Measurements from ENCODE around the gene DNAH2.

Gene DNAH2, protein sequence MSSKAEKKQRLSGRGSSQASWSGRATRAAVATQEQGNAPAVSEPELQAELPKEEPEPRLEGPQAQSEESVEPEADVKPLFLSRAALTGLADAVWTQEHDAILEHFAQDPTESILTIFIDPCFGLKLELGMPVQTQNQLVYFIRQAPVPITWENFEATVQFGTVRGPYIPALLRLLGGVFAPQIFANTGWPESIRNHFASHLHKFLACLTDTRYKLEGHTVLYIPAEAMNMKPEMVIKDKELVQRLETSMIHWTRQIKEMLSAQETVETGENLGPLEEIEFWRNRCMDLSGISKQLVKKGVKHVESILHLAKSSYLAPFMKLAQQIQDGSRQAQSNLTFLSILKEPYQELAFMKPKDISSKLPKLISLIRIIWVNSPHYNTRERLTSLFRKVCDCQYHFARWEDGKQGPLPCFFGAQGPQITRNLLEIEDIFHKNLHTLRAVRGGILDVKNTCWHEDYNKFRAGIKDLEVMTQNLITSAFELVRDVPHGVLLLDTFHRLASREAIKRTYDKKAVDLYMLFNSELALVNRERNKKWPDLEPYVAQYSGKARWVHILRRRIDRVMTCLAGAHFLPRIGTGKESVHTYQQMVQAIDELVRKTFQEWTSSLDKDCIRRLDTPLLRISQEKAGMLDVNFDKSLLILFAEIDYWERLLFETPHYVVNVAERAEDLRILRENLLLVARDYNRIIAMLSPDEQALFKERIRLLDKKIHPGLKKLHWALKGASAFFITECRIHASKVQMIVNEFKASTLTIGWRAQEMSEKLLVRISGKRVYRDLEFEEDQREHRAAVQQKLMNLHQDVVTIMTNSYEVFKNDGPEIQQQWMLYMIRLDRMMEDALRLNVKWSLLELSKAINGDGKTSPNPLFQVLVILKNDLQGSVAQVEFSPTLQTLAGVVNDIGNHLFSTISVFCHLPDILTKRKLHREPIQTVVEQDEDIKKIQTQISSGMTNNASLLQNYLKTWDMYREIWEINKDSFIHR (N-terminal part only)

DNA sequence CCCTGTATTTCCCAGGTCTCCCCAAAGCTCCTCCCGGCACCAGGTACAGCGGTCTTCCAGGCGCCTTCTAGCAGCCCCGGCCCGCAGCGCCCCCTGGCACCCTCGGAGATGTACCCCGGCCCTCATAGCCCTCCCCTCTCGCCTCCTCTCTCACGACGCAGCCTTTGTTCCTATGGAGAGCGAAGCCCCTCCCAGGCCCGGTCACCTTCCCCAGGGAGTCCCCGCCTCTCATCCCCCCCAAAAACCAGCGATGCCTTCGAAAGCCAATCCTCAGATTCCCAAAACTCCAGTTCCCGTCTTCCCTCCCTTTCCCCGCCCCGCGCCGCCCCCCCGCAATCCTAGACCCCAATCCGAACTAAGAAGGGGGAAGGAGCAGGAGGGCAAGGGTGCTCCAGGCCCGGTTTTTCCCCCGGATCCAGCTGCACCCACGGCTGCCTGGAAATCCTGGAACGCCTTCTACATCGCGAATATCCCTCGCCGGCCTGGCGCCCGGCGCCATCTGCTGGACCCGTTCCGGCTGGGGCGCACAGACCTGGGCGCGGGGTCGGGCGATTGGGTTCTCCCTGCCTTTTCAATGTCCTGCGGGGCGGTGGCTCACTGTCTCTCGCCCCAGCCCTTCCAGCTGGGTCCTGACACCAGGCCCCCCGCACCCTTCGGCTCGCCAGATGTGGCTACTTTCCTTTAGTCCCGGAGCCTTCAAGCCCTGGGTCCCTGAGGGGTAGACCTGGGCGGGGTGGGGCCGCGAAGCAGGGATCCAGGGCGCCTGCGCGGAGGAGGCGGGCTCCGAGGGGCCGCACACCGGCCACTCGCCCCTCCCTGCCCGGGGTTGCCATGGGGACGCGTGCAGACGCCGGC is at the start of gene DNAH2:
TSS of gene DNAH2 (plus strand) at position 844 of the 855 bp plus-strand sequence. CDS start 1,991 bp downstream, outside the sequence.
- DNase-seq (ENCODE audit: low read depth in 3 of 3), result peak; percentile 9 to 50 (median 17)

DNA sequence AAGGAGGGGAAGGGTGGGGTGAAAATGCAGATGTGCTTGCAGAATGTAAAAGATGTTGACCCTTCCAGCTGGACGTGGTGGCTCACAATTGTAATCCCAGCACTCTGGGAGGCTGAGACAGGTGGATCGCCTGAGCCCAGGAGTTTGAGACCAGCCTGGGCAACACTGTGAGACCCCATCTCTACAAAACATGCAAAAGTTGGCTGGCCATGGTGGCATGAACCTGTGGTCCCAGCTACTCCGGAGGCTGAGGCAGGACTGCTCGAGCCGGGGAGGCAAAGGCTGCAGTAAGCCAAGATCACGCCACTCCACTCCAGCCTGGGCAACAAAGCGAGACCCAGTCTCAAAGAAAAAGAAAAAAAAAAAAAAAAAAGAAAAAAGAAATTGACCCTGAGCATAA is 49.1 kb upstream of the DNAH2 start:
- DNase-seq (ENCODE audit: low read depth in 3 of 3), result no peak

DNA sequence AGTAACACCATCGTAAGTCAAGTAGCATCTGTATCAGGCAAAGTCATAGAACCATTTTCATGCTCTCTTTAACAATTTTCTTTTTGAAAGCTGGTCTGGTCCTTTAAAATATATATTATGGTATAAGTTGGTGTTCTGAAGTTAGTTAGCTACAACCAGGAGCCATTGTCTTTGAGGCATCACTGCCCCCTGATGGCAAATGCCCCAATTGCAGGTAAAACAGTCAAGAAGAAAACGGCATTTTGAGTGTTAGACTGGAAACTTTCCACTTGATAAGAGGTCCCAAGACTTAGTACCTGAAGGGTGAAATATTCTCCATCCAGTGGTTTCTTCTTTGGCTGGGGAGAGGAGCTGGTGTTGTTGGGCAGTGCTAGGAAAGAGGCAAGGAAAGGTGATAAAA is 44.3 kb upstream of the DNAH2 start:
- DNase-seq (ENCODE audit: low read depth in 3 of 3), result peak in 1 of 3 donors; percentile 20

DNA sequence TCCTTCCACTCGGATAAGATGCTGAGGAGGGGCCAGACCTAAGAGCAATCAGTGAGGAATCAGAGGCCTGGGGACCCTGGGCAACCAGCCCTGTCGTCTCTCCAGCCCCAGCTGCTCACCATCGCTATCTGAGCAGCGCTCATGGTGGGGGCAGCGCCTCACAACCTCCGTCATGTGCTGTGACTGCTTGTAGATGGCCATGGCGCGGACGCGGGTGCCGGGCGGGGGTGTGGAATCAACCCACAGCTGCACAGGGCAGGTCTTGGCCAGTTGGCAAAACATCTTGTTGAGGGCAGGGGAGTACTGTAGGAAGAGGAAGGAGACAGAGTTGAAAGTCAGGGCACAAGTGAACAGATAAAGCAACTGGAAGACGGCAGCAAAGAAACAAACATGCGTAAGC is 42.6 kb upstream of the DNAH2 start:
- no peak for DNase-seq (ENCODE audit: low read depth in 3 of 3)

DNA sequence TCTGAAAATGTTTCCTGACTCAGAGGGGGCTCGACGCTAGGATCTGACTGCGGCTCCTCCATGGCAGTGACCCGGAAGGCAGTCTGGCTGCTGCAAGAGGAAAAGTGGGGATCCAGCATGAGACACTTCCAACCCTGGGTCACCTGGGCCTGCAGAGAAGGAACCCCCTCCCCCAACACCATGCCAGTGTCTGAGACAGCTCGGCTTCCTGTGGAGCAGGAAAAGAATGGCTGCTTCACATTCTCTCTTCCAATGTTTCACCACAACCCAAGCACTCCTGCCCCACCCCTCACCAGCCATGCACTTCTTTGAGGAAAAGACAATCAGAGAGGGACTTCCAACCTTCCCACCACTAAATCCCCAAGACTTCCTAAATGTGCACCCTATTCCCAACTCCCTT is 41.0 kb upstream of the DNAH2 start:
- no peak for DNase-seq (ENCODE audit: low read depth in 3 of 3)

DNA sequence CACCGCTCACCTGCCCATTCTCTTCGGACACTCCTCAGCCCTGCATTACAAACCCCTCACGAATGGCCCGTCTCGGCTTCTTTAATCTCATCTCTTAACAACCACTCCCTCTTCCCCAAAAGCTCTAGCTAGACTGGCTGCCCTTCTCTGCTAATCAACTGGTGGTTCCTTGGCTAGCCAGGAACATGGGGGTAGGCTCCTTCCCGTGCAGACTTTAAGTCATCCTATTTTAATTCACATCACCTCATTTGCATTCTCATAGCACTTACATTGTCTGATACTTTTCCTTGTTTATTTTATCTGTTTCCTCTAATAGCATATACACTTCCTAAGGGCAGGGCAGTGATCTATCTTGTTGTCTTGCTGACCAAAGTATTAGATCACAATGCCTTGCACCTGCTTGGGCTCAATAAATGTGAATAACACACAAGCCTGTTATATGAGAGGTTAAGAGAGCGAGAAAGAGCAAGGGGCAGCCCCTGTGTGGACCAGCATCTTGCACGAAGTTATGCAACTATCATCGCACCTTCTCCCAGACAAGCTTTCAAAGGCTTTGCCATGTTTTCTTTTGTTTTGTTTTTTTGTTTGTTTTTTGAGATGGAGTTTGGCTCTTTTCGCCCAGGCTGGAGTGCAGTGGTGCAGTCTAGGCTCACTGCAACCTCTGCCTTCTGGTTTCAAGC is 40.0 kb upstream of the DNAH2 start:
- DNase-seq (ENCODE audit: low read depth in 3 of 3), result no peak

DNA sequence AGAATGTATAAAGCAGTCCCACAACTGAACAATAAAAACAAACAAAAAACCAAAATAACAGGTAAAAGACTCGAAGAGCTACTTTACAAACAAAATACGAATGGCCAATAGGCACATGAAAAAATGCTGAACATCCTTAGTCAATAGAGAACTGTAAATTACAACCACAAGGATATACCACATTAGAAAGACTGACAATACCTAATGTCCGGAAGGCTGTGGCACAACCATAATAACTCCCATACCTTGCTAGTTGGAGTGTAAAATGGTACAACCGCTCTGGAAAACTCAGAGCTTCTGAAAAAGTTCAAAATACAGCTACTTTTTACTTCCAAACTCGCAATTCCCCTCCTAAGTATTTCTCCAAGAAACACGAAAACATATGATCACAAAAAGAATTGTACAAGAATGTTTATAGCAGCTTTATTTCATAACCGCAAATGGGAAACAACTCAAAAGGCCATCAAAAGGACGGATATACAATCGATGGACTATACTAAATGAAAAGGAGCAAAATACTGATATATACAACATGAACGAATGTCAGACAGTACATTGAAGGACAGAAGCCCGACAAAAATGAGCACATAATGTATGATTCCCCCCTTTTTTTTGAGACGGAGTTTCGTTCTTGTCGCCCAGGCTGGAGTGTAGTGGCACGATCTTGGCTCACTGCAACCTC is 32.6 kb upstream of the DNAH2 start:
- DNase-seq (ENCODE audit: low read depth in 3 of 3), result no peak

DNA sequence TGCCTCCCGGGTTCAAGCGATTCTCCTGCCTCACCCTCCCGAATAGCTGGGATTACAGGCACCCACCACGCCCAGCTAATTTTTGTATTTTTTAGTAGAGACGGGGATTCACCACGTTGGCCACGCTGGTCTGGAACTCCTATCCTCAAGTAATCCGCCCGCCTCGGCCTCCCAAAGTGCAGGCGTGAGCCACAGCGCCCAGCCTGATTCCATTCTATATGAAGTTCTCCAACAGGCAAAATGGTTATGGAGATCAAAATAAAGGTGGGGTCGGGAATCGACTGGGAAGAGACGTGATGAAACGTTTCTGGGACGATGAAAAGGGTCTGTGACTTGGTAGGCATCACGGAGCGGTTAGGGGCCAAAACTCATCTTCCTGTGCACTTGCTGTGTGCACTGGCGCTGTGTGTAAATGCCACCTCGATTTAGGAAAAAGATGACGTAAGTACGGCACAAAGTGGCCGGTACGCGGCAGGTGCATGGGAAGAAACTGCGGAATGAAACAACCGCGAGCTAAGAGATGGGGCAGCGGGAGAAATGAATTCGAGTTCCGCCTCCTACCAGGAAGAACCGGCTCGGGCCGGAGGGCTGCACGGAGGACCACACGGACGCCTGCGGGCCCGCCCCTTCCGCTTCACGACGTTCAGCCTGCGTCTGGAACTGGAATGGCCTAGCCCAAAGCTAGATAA is 31.9 kb upstream of the DNAH2 start:
- DNase-seq (ENCODE audit: low read depth in 3 of 3), result peak; percentile 77 to 83 (median 81)

DNA sequence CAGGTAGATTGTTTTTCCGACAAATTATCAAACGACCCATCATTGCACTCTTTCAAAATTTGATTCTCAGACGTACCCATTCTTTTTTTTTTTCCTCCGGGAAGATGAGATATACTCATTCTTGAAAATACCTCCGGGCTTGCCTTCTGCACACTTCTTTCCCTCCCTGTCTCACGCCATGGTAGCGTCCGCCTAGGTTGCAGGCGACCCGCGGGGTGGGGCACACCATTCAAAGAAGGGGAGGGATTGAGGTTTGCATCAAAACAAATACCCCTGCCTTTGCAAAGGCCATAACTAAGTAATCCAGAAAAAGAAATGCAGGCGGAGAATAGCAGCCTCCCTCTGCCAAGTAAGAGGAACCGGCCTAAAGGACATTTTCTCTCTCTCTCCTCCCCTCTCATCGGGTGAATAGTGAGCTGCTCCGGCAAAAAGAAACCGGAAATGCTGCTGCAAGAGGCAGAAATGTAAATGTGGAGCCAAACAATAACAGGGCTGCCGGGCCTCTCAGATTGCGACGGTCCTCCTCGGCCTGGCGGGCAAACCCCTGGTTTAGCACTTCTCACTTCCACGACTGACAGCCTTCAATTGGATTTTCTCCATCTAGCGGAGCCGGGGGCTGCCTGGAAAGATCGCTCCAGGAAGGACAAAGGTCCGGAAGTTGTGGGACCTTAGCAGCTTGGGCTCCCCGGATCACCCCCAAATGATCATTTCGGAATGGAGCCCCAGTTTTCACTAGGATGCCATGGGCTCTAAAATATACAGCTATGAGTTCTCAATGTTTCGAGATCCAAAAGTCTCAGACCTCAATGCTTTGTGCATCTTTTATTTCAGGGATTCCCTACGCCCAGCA is 31.1 kb upstream of the DNAH2 start:
- DNase-seq (ENCODE audit: low read depth in 3 of 3), result peak; percentile 39 to 70 (median 66)

DNA sequence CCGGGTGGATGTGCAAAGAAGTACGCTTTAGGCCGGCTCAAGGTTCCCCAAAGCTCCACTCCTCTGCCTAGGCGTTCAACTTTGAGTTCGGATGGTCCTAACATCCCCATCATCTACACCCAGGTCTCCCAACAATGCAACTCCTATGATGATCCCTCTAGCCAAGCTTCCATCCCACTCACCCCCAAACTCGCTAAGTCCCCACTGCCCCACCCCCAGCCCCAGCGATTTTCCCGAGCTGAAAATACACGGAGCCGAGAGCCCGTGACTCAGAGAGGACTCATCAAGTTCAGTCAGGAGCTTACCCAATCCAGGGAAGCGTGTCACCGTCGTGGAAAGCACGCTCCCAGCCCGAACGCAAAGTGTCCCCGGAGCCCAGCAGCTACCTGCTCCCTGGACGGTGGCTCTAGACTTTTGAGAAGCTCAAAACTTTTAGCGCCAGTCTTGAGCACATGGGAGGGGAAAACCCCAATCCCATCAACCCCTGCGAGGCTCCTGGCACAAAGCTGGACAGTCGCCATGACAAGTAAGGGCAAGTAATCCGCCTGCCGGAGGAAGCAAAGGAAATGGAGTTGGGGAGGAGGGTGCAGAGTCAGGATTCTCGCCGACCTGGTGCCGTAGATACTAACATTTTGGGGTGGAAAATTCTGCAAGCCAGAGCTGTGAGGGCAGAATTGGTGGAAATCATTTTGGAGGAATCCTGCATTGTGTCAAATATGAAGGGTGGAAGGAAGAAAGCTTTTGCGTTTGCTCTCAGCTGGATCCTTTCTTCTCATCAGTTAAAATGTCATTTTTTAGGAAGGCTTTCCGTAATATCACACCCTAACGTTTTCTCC is 30.3 kb upstream of the DNAH2 start, which contains the start of gene TP53:
TSS of gene TP53 (minus strand) at position 419 of the 836 bp plus-strand sequence. CDS start 10,896 bp downstream, outside the sequence.
- DNase-seq (ENCODE audit: low read depth in 3 of 3), result peak; percentile 68 to 84 (median 78)

DNA sequence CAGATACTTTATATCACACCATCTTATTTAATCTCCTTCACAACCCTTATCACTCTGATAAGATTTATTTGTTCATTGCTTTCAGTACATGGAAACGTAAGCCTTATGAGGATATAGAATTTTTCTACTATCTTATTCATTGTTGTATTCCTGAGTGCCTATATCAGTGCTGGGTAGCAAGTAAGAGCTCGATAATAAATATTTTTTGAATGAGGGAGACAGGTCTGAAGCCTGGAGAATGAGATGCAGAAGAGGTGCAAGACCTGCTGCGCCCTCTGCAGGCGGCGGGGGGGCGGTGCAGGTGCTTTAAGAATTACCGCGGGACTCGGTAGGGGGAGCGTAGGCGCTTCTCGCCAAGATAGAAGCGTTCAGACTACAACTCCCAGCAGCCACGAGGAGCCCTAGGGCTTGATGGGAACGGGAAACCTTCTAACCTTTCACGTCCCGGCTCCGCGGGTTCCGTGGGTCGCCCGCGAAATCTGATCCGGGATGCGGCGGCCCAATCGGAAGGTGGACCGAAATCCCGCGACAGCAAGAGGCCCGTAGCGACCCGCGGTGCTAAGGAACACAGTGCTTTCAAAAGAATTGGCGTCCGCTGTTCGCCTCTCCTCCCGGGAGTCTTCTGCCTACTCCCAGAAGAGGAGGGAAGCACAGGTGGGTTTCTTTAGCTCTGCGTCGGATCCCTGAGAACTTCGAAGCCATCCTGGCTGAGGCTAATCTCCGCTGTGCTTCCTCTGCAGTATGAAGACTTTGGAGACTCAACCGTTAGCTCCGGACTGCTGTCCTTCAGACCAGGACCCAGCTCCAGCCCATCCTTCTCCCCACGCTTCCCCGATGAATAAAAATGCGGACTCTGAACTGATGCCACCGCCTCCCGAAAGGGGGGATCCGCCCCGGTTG is 29.4 kb upstream of the DNAH2 start, which contains the start of gene WRAP53:
TSS of gene WRAP53 (plus strand) at position 570 of the 900 bp plus-strand sequence. CDS start at position 742, 172 bp downstream.
- DNase-seq (ENCODE audit: low read depth in 3 of 3), result peak; percentile 90 to 95 (median 93)

DNA sequence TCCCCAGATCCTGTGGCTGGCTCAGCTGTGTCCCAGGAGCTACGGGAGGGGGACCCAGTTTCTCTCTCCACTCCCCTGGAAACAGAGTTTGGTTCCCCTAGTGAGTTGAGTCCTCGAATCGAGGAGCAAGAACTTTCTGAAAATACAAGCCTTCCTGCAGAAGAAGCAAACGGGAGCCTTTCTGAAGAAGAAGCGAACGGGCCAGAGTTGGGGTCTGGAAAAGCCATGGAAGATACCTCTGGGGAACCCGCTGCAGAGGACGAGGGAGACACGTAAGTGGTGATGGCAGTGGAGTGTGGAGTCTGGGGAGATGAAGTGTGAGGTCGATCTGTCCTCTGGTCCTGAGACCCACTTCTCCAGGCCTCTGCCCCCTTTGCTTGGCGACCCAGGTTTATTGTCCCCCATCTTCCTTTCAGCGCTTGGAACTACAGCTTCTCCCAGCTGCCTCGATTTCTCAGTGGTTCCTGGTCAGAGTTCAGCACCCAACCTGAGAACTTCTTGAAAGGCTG is 28.7 kb upstream of the DNAH2 start:
- no peak for DNase-seq (ENCODE audit: low read depth in 3 of 3)

DNA sequence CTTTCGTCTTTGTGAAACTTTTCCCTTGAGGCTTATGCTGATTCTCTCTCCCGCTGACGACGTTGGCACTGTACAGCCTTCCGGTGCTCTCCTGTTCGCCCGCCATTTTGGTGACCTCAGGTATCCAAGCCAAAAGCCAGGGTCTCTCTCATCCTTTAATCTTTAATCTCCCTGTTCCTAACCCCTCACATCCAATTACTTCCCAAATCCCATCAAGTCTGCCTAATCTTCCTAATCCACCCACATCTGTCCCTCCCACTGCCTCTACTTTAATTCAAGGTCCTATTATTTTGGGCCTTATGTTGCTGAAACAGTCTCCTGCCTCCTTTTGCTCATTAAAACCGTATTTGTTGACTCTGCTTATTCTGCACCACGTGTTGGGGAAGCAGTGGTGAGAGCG is 22.0 kb upstream of the DNAH2 start:
- DNase-seq (ENCODE audit: low read depth in 3 of 3), result no peak

DNA sequence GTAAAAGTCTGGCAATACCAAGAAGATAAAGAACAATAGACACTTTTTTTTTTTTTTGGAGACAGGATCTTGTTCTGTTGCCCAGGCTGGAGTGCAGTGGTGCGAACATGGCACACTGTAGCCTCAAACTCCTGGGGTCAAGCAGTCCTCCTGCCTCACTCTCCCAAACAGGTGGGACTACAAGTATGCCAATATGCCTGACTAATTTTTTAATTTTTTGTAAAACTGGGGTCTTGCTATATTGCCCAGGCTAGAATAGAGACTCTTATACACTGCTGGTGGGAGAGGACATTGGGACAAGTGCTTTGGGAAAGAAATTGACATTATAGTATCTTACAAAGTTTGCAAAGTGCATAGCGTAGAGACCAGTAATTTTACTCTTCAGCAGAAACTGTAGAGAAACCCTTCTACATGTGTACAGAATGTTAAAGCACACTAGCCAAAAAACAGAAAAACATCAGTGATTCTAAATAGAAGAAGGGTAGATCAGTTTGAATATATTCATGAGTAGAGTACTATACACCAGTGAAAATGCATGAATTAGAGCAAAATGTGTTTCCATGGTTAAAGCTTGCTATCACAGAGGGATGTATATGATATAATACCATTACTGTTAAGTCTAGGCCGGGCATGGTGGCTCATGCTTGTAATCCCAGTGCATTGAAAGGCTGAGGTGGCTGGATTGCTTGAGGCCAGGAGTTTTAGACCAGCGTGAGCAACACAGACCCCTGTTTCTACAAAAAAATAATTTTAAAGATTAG is 19.5 kb upstream of the DNAH2 start:
- DNase-seq (ENCODE audit: low read depth in 3 of 3), result no peak

DNA sequence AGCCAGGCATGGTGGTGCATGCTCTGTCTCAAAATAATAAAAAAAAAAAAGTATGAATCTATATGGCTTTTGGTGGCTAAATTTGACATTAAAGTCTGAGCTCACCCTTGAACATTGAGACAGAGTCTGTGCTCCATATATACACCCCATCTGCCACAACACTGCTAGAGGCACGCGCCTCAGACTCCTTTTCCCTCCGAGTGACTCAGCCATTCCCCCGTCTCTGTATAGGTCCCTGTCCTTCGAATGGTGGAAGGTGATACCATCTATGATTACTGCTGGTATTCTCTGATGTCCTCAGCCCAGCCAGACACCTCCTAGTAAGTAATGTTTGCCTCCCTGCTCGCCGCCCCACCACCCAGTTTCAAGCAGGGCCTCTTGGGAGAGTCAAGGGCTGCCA is 17.0 kb upstream of the DNAH2 start:
- DNase-seq (ENCODE audit: low read depth in 3 of 3), result no peak

DNA sequence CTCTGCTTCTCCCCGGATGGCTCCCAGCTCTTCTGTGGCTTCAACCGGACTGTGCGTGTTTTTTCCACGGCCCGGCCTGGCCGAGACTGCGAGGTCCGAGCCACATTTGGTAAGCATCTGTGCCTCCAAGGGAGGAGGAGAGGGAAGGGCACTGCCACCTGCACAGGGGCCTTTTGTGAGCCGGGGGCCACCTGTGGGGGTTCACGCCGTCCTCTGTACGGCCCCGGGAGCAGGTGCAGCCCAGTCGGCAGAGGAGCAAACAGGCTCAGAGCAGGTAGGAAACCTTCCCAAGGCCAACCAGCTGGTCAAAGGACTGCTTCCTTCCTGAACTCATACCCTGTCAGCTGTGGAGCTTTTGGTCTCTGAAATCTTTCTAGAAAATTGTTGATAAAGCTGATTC is 15.9 kb upstream of the DNAH2 start:
- DNase-seq (ENCODE audit: low read depth in 3 of 3), result no peak

All from stimulated activated CD4-positive, alpha-beta T cell treated with anti-CD3 and anti-CD28 coated beads, TNF-alpha, amount 100 ng/mL, for 48 hours (primary cell).